ENCODE measurements around the gene CD200. TPM values are rescaled to one million over a fixed set of nuclear protein-coding genes. Genes with fewer than 3 reads are reported as not detected.

The CD200 gene
- total RNA-seq, 1 donor from 2014 or later, result 3.9 TPM

DNA sequence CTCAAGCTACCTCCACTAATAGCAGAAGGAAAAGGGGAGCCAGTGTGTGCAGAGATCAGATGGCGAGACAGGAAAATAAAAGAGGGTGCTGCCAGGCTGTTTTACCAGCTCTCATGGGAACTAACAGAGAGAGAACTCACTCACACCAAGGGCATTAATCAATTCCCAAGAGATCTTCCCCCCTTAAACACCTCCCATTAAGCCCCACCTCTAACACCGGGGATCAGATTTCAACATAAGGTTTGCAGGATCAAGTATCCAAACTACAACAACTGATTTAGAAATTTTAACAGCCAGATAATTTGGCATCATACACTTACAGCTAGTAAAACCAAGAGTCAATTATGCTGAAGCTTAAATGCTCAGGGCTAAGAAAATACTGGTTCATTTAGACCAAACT is 18.9 kb downstream of the CD200 start:
- TF ChIP-seq POLR2AphosphoS5 (IDR thresholded peaks at IDR 0.05; ENCODE audit: insufficient read depth in 1 of 2, low read depth in 1 of 2) (no peak), POLR2A (IDR thresholded peaks at IDR 0.05) (no peak)
- Histone ChIP-seq H3K27me3 (no peaks in the 10 kb centered on the region), H3K9me3 (no peaks in the 10 kb centered on the region), H3K4me3 (no peak overlapping the region), H3K36me3 (no peaks in the 10 kb centered on the region), H3K27ac (no peak overlapping the region), H3K4me1 (peaks cover 6% of the 10 kb centered on the region)
- intact Hi-C loops (cut with DNase I), result no loop called here
- DNase-seq (ENCODE audit: extremely low spot score in 2 of 2), result no peak

DNA sequence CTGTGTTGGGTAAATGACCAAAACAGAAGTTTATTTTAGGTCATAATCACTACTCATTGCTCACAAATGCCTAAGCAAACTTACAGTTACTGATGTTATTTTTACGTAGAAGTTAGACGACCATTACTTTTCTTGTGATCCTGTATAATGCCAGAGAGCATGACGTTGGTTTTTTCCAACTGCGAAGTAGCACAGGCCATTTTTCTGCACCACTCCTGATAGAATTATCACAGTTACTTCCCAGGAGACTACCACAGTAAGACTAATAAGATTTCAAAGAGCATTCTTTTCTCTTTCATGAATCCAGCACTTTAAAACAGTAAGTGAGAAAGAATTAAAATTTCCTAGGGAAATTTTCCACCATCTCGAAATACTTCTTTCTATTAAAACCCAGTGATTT is 19.8 kb downstream of the CD200 start:
- Histone ChIP-seq H3K36me3 (no peaks in the 10 kb centered on the region), H3K4me3 (no peak overlapping the region), H3K4me1 (peaks cover 6% of the 10 kb centered on the region), H3K27ac (no peak overlapping the region), H3K27me3 (no peaks in the 10 kb centered on the region), H3K9me3 (no peaks in the 10 kb centered on the region)
- TF ChIP-seq, protein P1, sequence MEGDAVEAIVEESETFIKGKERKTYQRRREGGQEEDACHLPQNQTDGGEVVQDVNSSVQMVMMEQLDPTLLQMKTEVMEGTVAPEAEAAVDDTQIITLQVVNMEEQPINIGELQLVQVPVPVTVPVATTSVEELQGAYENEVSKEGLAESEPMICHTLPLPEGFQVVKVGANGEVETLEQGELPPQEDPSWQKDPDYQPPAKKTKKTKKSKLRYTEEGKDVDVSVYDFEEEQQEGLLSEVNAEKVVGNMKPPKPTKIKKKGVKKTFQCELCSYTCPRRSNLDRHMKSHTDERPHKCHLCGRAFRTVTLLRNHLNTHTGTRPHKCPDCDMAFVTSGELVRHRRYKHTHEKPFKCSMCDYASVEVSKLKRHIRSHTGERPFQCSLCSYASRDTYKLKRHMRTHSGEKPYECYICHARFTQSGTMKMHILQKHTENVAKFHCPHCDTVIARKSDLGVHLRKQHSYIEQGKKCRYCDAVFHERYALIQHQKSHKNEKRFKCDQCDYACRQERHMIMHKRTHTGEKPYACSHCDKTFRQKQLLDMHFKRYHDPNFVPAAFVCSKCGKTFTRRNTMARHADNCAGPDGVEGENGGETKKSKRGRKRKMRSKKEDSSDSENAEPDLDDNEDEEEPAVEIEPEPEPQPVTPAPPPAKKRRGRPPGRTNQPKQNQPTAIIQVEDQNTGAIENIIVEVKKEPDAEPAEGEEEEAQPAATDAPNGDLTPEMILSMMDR (IDR thresholded peaks at IDR 0.05), result no peak
- DNase-seq (ENCODE audit: extremely low spot score in 2 of 2), result no peak
- intact Hi-C loops (cut with DNase I), result no loop called here

DNA sequence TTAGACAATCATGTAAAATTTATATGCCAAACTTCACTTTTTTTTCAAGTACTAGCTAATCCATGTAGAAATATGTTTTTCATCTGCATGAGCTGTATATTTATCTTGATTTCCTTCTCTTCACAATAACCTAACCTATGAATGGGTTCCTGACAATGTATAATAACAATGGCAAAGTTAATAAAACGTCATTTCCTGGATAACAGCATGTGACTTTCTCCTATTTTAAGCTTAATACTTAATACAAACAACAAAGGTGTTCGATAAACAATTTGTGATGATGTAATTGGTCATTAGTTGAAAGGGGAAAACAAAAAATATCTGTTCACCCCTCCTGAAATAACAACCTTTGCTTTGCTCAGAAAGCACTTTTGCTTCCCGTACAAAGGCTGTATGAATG is 20.4 kb downstream of the CD200 start:
- TF ChIP-seq POLR2AphosphoS5 (IDR thresholded peaks at IDR 0.05; ENCODE audit: insufficient read depth in 1 of 2, low read depth in 1 of 2) (no peak), POLR2A (IDR thresholded peaks at IDR 0.05) (no peak)
- TF ChIP-seq, protein P1 (IDR thresholded peaks at IDR 0.05), result no peak
- no peak overlapping the region for H3K4me3 ChIP-seq
- DNase-seq (ENCODE audit: extremely low spot score in 2 of 2), result no peak
- H3K9me3 ChIP-seq, result no peaks in the 10 kb centered on the region
- H3K4me1 ChIP-seq, result peaks cover 6% of the 10 kb centered on the region
- no peaks in the 10 kb centered on the region for H3K27me3 ChIP-seq
- intact Hi-C loops (cut with DNase I), result no loop called here
- H3K36me3 ChIP-seq, result no peaks in the 10 kb centered on the region
- H3K27ac ChIP-seq, result no peak overlapping the region

DNA sequence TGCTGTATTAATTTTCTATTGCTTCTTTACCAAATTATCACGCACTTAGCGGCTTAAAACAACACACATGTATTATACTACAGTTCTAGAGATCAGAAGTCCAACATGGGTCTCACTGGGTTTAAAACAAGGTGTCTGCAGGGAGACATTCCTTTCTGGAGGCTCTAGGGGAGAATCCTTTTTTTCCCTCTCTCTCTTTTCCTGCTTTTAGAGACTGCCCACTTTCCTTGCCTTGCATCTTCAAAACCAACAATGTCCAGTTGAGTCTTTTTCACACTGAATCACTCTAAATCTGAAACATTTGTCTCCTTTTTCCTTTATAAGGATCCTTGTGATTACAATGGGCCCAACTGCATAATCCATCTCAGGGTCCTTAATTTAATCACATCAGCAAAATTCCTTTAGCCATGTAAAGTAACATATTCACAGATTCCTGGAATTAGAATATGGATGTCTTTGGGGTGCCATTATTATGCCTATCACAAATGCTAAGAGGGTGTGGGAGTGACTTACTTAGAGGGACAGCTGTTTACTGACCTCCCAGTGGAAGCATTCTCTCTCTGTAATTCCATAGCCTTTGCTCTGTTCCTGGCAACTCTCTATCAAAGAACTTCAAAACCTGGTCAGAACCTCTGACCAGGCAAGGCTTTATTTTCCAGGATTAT is 21.8 kb downstream of the CD200 start:
- Histone ChIP-seq H3K4me3 (no peak overlapping the region), H3K27ac (no peak overlapping the region), H3K9me3 (no peaks in the 10 kb centered on the region), H3K27me3 (no peaks in the 10 kb centered on the region), H3K36me3 (no peaks in the 10 kb centered on the region), H3K4me1 (peaks cover 6% of the 10 kb centered on the region)
- intact Hi-C loops (cut with DNase I), result no loop called here
- TF ChIP-seq, protein P1 (IDR thresholded peaks at IDR 0.05), result no peak
- no peak for TF ChIP-seq POLR2AphosphoS5 (IDR thresholded peaks at IDR 0.05; ENCODE audit: insufficient read depth in 1 of 2, low read depth in 1 of 2)
- no peak for DNase-seq (ENCODE audit: extremely low spot score in 2 of 2)

DNA sequence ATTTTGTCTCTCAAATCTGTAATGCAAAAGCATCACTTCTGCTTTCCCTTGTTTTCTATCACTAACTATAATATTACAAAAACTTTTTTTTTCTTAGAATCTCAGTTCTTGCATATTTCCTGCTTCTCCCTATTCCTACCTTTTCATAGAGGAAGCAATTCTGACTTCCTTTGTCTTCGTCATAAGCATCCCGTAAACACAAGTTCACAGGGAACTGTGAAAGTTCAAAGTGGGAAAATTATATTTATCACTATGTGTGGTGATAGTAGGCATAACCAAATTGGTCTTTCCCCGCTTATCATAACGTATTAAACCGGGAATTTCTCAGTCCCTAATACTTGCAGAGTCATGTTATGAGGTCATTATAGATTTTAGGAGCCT is 22.3 kb downstream of the CD200 start:
- intact Hi-C loops (cut with DNase I), result no loop called here

More for the DNA sequence above, 22.3 kb downstream of the CD200 start:
- Histone ChIP-seq H3K36me3 (no peaks in the 10 kb centered on the region), H3K9me3 (no peaks in the 10 kb centered on the region), H3K4me1 (peaks cover 6% of the 10 kb centered on the region), H3K27me3 (no peaks in the 10 kb centered on the region), H3K27ac (no peak overlapping the region), H3K4me3 (no peak overlapping the region)
- TF ChIP-seq, protein P1 (IDR thresholded peaks at IDR 0.05), result no peak
- TF ChIP-seq POLR2A (IDR thresholded peaks at IDR 0.05) (no peak), POLR2AphosphoS5 (IDR thresholded peaks at IDR 0.05; ENCODE audit: insufficient read depth in 1 of 2, low read depth in 1 of 2) (no peak)
- DNase-seq (ENCODE audit: extremely low spot score in 2 of 2), result no peak

Data from vagina (tissue), 2 donors.